GM18526 (cell line): ENCODE data around the gene BGLAP.

ENCODE experiments used
- POLR2A ChIP-seq: IDR thresholded peaks from 3 replicates; pipeline ENCODE4 v1.6.1; 2011; ENCODE audit not compliant: insufficient read length; ENCODE audit errors: extremely low read depth

The BGLAP gene

GRCh38 chr1:156220226-156220625 lies 21.8 kb upstream of the BGLAP start:
- TF ChIP-seq POLR2A, result no peak

GRCh38 chr1:156221986-156222692 lies 19.8 kb upstream of the BGLAP start:
- TF ChIP-seq POLR2A, result no peak

GRCh38 chr1:156225677-156226014 lies 16.3 kb upstream of the BGLAP start:
- TF ChIP-seq POLR2A, result no peak

- no peak for TF ChIP-seq POLR2A
Measured at GRCh38 chr1:156226116-156226538, 15.9 kb upstream of the BGLAP start.

GRCh38 chr1:156226782-156227181 lies 15.2 kb upstream of the BGLAP start:
- TF ChIP-seq POLR2A, result no peak

- TF ChIP-seq POLR2A, result no peak
Measured at GRCh38 chr1:156228501-156228900, 13.5 kb upstream of the BGLAP start.

- TF ChIP-seq POLR2A, result no peak
Measured at GRCh38 chr1:156229809-156230472, 12.0 kb upstream of the BGLAP start.

GRCh38 chr1:156230473-156230837 lies 11.5 kb upstream of the BGLAP start:
- no peak for TF ChIP-seq POLR2A

GRCh38 chr1:156232201-156232894 lies 9.6 kb upstream of the BGLAP start:
- TF ChIP-seq POLR2A, result no peak

- no peak for TF ChIP-seq POLR2A
Measured at GRCh38 chr1:156233426-156234127, 8.4 kb upstream of the BGLAP start.

- no peak for TF ChIP-seq POLR2A
Measured at GRCh38 chr1:156236164-156236563, 5.8 kb upstream of the BGLAP start.

- TF ChIP-seq POLR2A, result no peak
Measured at GRCh38 chr1:156238248-156238647, 3.7 kb upstream of the BGLAP start.

- TF ChIP-seq POLR2A, result no peak
Measured at GRCh38 chr1:156241311-156241811, 623 bp upstream of the BGLAP start.

- TF ChIP-seq POLR2A, result no peak
Measured at GRCh38 chr1:156242738-156243137, 754 bp downstream of the BGLAP start.

- TF ChIP-seq POLR2A, result no peak
Measured at GRCh38 chr1:156244126-156244525, 2.1 kb downstream of the BGLAP start.
